Gastroesophageal sphincter (tissue), 3 donors: ENCODE results near the gene TOMM5.

ENCODE experiments used
- POLR2A ChIP-seq, 2 donors: fragments of 450-650 bp; IDR thresholded peaks; one replicate each; pipeline ENCODE4 v1.6.1; 2017; ENCODE audit warnings: antibody characterized with exemption in 2 of 2, mild to moderate bottlenecking in 2 of 2, moderate library complexity in 1 of 2
- POLR2AphosphoS5 ChIP-seq: sonication (generic); formaldehyde crosslinking; IDR thresholded peaks from one replicate; pipeline ENCODE4 v1.6.1; 2017; ENCODE audit warnings: antibody characterized with exemption
- TF ChIP-seq, protein P1 (sequence below), 4 experiments: fragments of 200-600 bp in 2 of 4; fragments of 450-650 bp in 2 of 4; sonication (generic) in 1 of 4; IDR thresholded peaks; one replicate each; pipeline ENCODE4 v1.5.1; 2017 to 2019; ENCODE audit warnings: antibody characterized with exemption in 4 of 4, mild to moderate bottlenecking in 2 of 4, moderate library complexity in 2 of 4

DNA sequence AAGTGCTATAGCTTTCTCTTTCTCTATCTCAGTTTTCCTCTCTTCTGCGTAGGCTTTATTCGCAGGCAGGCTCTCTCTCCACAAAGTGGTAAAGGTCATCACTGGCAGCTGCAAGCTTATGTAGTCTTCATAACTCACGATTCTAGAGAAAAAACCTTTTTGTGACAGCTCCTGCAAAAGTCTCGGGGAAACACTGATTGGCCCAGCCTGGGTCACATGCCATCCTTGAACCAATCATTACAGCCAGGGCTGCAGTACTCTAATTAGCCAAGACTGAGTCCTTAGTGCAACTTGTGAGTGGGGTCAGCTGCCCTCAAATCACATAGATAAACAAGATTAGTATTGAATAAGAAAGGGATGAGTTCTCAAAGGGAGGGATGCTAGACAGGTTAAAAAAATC, 40.1 kb upstream of the TOMM5 start:
- TF ChIP-seq POLR2A (IDR thresholded peaks at IDR 0.05) (no peak), POLR2AphosphoS5 (no peak)
- TF ChIP-seq, protein P1, sequence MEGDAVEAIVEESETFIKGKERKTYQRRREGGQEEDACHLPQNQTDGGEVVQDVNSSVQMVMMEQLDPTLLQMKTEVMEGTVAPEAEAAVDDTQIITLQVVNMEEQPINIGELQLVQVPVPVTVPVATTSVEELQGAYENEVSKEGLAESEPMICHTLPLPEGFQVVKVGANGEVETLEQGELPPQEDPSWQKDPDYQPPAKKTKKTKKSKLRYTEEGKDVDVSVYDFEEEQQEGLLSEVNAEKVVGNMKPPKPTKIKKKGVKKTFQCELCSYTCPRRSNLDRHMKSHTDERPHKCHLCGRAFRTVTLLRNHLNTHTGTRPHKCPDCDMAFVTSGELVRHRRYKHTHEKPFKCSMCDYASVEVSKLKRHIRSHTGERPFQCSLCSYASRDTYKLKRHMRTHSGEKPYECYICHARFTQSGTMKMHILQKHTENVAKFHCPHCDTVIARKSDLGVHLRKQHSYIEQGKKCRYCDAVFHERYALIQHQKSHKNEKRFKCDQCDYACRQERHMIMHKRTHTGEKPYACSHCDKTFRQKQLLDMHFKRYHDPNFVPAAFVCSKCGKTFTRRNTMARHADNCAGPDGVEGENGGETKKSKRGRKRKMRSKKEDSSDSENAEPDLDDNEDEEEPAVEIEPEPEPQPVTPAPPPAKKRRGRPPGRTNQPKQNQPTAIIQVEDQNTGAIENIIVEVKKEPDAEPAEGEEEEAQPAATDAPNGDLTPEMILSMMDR (IDR thresholded peaks at IDR 0.05): no peak
